ENCODE results near the gene DLG2. TPM values are rescaled to one million over a fixed set of nuclear protein-coding genes. Genes with fewer than 3 reads are reported as not detected.

Gene DLG2
- total RNA-seq, 1 donor from 2014 or later = 5.9 TPM

GRCh38 chr11:83493917-83494316, 2133.2 kb downstream of the DLG2 start:
- no peak overlapping the region for H3K27ac Mint-ChIP-seq
- no peak for DNase-seq (ENCODE audit: extremely low spot score, unreplicated experiment)
- no peaks in the 10 kb centered on the region for H3K36me3 Mint-ChIP-seq
- H3K9me3 Mint-ChIP-seq = no peaks in the 10 kb centered on the region
- no peak for TF ChIP-seq CTCF (conservative IDR thresholded peaks at IDR 0.05)
- no peaks in the 10 kb centered on the region for H3K4me1 Mint-ChIP-seq (ENCODE audit: unreplicated experiment)
- H3K27me3 Mint-ChIP-seq = no peaks in the 10 kb centered on the region
- H3K4me3 Mint-ChIP-seq = no peak overlapping the region

- no peak overlapping the region for H3K27ac Mint-ChIP-seq
- H3K4me1 Mint-ChIP-seq (ENCODE audit: unreplicated experiment) = no peaks in the 10 kb centered on the region
- TF ChIP-seq CTCF (conservative IDR thresholded peaks at IDR 0.05) = no peak
- H3K9me3 Mint-ChIP-seq = no peaks in the 10 kb centered on the region
- no peaks in the 10 kb centered on the region for H3K27me3 Mint-ChIP-seq
- no peaks in the 10 kb centered on the region for H3K36me3 Mint-ChIP-seq
- no peak overlapping the region for H3K4me3 Mint-ChIP-seq
- no peak for DNase-seq (ENCODE audit: extremely low spot score, unreplicated experiment)
These were observed 2134.1 kb downstream of the DLG2 start for GRCh38 chr11:83493034-83493433.

GRCh38 chr11:83483808-83484207, 2143.3 kb downstream of the DLG2 start:
- H3K9me3 Mint-ChIP-seq = no peaks in the 10 kb centered on the region
- H3K27me3 Mint-ChIP-seq = peaks cover 3% of the 10 kb centered on the region
- no peaks in the 10 kb centered on the region for H3K36me3 Mint-ChIP-seq

GRCh38 chr11:83480811-83481210, 2146.3 kb downstream of the DLG2 start:
- no peaks in the 10 kb centered on the region for H3K4me1 Mint-ChIP-seq (ENCODE audit: unreplicated experiment)

More at GRCh38 chr11:83483808-83484207, 2143.3 kb downstream of the DLG2 start:
- H3K4me3 Mint-ChIP-seq = no peak overlapping the region
- no peaks in the 10 kb centered on the region for H3K4me1 Mint-ChIP-seq (ENCODE audit: unreplicated experiment)
- DNase-seq (ENCODE audit: extremely low spot score, unreplicated experiment) = no peak
- no peak for TF ChIP-seq CTCF (conservative IDR thresholded peaks at IDR 0.05)
- H3K27ac Mint-ChIP-seq = no peak overlapping the region

GRCh38 chr11:83480251-83480650, 2146.9 kb downstream of the DLG2 start:
- TF ChIP-seq CTCF (conservative IDR thresholded peaks at IDR 0.05) = no peak
- Mint-ChIP-seq H3K27ac (no peak overlapping the region), H3K4me1 (ENCODE audit: unreplicated experiment) (no peaks in the 10 kb centered on the region), H3K27me3 (peaks cover 3% of the 10 kb centered on the region), H3K36me3 (no peaks in the 10 kb centered on the region), H3K4me3 (no peak overlapping the region), H3K9me3 (no peaks in the 10 kb centered on the region)
- DNase-seq (ENCODE audit: extremely low spot score, unreplicated experiment) = no peak

More at GRCh38 chr11:83480811-83481210, 2146.3 kb downstream of the DLG2 start:
- Mint-ChIP-seq H3K9me3 (no peaks in the 10 kb centered on the region), H3K27me3 (peaks cover 3% of the 10 kb centered on the region), H3K36me3 (no peaks in the 10 kb centered on the region), H3K4me3 (no peak overlapping the region), H3K27ac (no peak overlapping the region)
- no peak for DNase-seq (ENCODE audit: extremely low spot score, unreplicated experiment)
- no peak for TF ChIP-seq CTCF (conservative IDR thresholded peaks at IDR 0.05)

GRCh38 chr11:83477772-83478171, 2149.4 kb downstream of the DLG2 start:
- no peaks in the 10 kb centered on the region for H3K27me3 Mint-ChIP-seq
- no peak for DNase-seq (ENCODE audit: extremely low spot score, unreplicated experiment)
- no peaks in the 10 kb centered on the region for H3K9me3 Mint-ChIP-seq
- H3K36me3 Mint-ChIP-seq = no peaks in the 10 kb centered on the region
- H3K27ac Mint-ChIP-seq = no peak overlapping the region
- H3K4me1 Mint-ChIP-seq (ENCODE audit: unreplicated experiment) = no peaks in the 10 kb centered on the region
- H3K4me3 Mint-ChIP-seq = no peak overlapping the region
- no peak for TF ChIP-seq CTCF (conservative IDR thresholded peaks at IDR 0.05)
